Esophagus squamous epithelium (tissue), 5 donors: Measurements from ENCODE around the gene TFF3. TPM values are rescaled to one million over a fixed set of nuclear protein-coding genes. Genes with fewer than 3 reads are reported as not detected.

Source experiments
- DNase-seq: peaks from one replicate; lab custom pipeline; 2025; lab: John Stamatoyannopoulos, UW
- H3K27ac ChIP-seq, 4 donors: fragments of 200-600 bp; sonication (generic); one replicate each; pipeline ENCODE4 v1.5.1; 2016 to 2019; ENCODE audit warnings: mild to moderate bottlenecking in 1 of 4
- H3K27me3 ChIP-seq, 4 donors: fragments of 200-600 bp; sonication (generic); 1 replicate in 3 of 4; 2 replicates in 1 of 4; pipeline versions ENCODE4 v1.5.1 to v1.6.0; 2017 to 2021; ENCODE audit warnings: antibody characterized with exemption in 1 of 4
- H3K36me3 ChIP-seq, 3 donors: fragments of 200-600 bp; sonication (generic); one replicate each; pipeline ENCODE4 v1.5.1; 2016 to 2019
- H3K4me1 ChIP-seq, 3 donors: fragments of 200-600 bp; sonication (generic); one replicate each; pipeline ENCODE4 v1.5.1; 2017 to 2019
- H3K4me3 ChIP-seq, 4 donors: fragments of 200-600 bp; sonication (generic); 1 replicate in 3 of 4; 2 replicates in 1 of 4; pipeline ENCODE4 v1.5.1; 2016 to 2019; ENCODE audit warnings: mild to moderate bottlenecking in 2 of 4, moderate library complexity in 1 of 4
- H3K9me3 ChIP-seq, 3 donors: fragments of 200-600 bp; sonication (generic); one replicate each; pipeline ENCODE4 v1.5.1; 2016 to 2019
- POLR2A ChIP-seq, 4 donors: fragments of 450-650 bp; IDR thresholded peaks; one replicate each; pipeline ENCODE4 v1.6.1; 2017; ENCODE audit warnings: antibody characterized with exemption in 4 of 4, mild to moderate bottlenecking in 4 of 4, moderate library complexity in 3 of 4
- WGBS, 2 donors: methylation state at CpG; one replicate each; pipeline ENCODE4 v1.1.5; 2018; 5-methylcytosine and 5-hydroxymethylcytosine counted together
- intact Hi-C: fragments of 100-400 bp; cut with DNase I; formaldehyde crosslinking; loops from one replicate; pipeline ENCODE4 v1.15.0; 2022
- total RNA-seq, 4 donors: library from RNA; depleted of rRNA; stranded (reverse); fragments of >200 nt; gene quantifications; one replicate each; pipeline ENCODE4 v1.1.0, GENCODE V29; 2016
- TF ChIP-seq, protein P1 (sequence below), 6 experiments: fragments of 450-650 bp in 4 of 6; fragments of 200-600 bp in 2 of 6; sonication (generic) in 2 of 6; IDR thresholded peaks; one replicate each; pipeline ENCODE4 v1.5.1; 2016 to 2019; ENCODE audit warnings: antibody characterized with exemption in 6 of 6, mild to moderate bottlenecking in 4 of 6, moderate library complexity in 4 of 6
- donor health status: DM: yes; HTN: yes; CAD: no.

The TFF3 gene
- total RNA-seq, 4 donors from 2014 or later: 1.4 to 15.1 (median 7.2) TPM; not detected in 1

- Histone ChIP-seq H3K36me3 (no peaks in the 10 kb centered on the region), H3K4me3 (no peak within 1 kb of the TSS), H3K27ac (no peak within 1 kb of the TSS), H3K4me1 (no peaks in the 10 kb centered on the region), H3K27me3 (peaks cover 0 to 35% (median 0%) of the 10 kb centered on the region in 4 donors), H3K9me3 (peaks cover 0 to 11% (median 8%) of the 10 kb centered on the region in 3 donors)
- DNase-seq: no peak
- no peak for TF ChIP-seq POLR2A (IDR thresholded peaks at IDR 0.05)
- TF ChIP-seq, protein P1, sequence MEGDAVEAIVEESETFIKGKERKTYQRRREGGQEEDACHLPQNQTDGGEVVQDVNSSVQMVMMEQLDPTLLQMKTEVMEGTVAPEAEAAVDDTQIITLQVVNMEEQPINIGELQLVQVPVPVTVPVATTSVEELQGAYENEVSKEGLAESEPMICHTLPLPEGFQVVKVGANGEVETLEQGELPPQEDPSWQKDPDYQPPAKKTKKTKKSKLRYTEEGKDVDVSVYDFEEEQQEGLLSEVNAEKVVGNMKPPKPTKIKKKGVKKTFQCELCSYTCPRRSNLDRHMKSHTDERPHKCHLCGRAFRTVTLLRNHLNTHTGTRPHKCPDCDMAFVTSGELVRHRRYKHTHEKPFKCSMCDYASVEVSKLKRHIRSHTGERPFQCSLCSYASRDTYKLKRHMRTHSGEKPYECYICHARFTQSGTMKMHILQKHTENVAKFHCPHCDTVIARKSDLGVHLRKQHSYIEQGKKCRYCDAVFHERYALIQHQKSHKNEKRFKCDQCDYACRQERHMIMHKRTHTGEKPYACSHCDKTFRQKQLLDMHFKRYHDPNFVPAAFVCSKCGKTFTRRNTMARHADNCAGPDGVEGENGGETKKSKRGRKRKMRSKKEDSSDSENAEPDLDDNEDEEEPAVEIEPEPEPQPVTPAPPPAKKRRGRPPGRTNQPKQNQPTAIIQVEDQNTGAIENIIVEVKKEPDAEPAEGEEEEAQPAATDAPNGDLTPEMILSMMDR (IDR thresholded peaks at IDR 0.05): no peak
- WGBS, 2 donors: 63 to 89% methylated on average over 3 to 4 of the region's 13 CpGs
- intact Hi-C loops: no loop called here
Observed at GRCh38 chr21:42350927-42351426, 35.8 kb upstream of the TFF3 start, which contains the start of gene TFF2. Gene TFF2 (minus strand): TSS chr21:42350994. CDS start chr21:42350957, 37 bp downstream.

- no peak overlapping the region for H3K27ac ChIP-seq
- peaks cover 0 to 6% (median 5%) of the 10 kb centered on the region in 3 donors for H3K9me3 ChIP-seq
- 71 to 85% methylated on average over 11 of the region's 11 CpGs for WGBS, 2 donors
- TF ChIP-seq, protein P1 (IDR thresholded peaks at IDR 0.05): no peak
- TF ChIP-seq POLR2A (IDR thresholded peaks at IDR 0.05): no peak
- intact Hi-C loops: no loop called here
- no peaks in the 10 kb centered on the region for H3K36me3 ChIP-seq
- no peak overlapping the region for H3K4me3 ChIP-seq
- H3K4me1 ChIP-seq: no peaks in the 10 kb centered on the region
- no peak for DNase-seq
- peaks cover 0 to 35% (median 0%) of the 10 kb centered on the region in 4 donors for H3K27me3 ChIP-seq
Observed at GRCh38 chr21:42350318-42350910, 35.2 kb upstream of the TFF3 start.

- Histone ChIP-seq H3K27me3 (peaks cover 0 to 35% (median 0%) of the 10 kb centered on the region in 4 donors), H3K36me3 (no peaks in the 10 kb centered on the region), H3K4me1 (no peaks in the 10 kb centered on the region), H3K4me3 (no peak overlapping the region), H3K9me3 (no peaks in the 10 kb centered on the region), H3K27ac (no peak overlapping the region)
- TF ChIP-seq POLR2A (IDR thresholded peaks at IDR 0.05): no peak
- TF ChIP-seq, protein P1 (IDR thresholded peaks at IDR 0.05): no peak
- intact Hi-C loops: no loop called here
- no peak for DNase-seq
- WGBS, 2 donors: 57 to 80% methylated on average over 7 to 9 of the region's 14 CpGs
Observed at GRCh38 chr21:42349420-42350317, 34.5 kb upstream of the TFF3 start.

DNA sequence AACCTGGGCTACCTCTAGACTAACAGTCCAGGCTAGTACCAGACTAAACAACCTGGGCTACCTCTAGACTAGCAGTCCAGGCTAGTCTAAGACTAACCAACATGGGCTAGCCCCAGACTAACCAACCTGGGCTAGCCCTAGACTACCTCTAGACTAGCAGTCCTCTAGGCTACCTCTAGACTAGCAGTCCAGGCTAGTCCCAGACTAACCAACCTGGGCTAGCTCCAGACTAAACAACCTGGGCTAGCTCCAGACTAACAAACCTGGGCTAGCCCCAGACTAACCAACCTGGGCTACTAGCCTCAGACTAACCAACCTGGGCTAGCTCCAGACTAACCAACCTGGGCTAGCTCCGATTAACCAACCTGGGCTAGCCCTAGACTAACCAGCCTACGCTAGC is 33.6 kb upstream of the TFF3 start:
- no peak overlapping the region for H3K27ac ChIP-seq
- TF ChIP-seq, protein P1 (IDR thresholded peaks at IDR 0.05): no peak
- no peak for TF ChIP-seq POLR2A (IDR thresholded peaks at IDR 0.05)
- no peaks in the 10 kb centered on the region for H3K9me3 ChIP-seq
- no peak overlapping the region for H3K4me3 ChIP-seq
- WGBS, 2 donors: 90 to 100% methylated on average over 1 to 2 of the region's 2 CpGs
- no peak for DNase-seq
- H3K4me1 ChIP-seq: no peaks in the 10 kb centered on the region
- intact Hi-C loops: no loop called here
- no peaks in the 10 kb centered on the region for H3K36me3 ChIP-seq
- peaks cover 0 to 35% (median 0%) of the 10 kb centered on the region in 4 donors for H3K27me3 ChIP-seq
